ENCODE data around the gene CYP26C1. TPM values are rescaled to one million over a fixed set of nuclear protein-coding genes. Genes with fewer than 3 reads are reported as not detected.

The CYP26C1 gene
- total and polyA plus RNA-seq, 2 of the 13 experiments (the other 11 are each of a cell fraction or from before 2014, with no cell fraction given): 0.02 TPM; not detected in 1

DNA sequence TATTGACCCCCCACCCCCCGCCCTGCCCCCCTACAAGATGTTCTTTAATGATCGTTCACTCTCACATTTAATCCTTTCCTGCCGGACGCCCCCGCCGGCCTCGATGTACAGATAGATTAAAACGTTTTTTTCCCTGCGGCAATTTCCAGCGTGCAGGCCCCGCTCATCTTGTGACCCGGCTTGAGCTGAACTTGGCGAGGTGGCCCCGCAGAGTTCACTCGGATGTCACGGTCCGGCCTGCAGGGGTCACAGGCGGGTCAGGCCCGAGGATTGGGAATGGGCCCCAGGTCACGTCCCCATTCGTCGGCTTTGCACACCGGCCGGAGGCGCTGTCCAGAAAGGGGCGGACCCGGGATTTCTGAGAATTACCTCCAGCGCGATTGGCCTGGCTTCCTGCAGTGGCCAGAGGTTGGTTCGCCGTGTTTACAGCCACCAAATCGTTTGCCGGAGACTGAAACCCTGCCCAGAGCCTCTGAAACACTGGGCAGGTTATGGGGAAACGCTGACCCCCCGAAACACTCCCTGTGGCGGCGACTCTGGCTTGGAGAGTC, 11.2 kb downstream of the CYP26C1 start (continued):
- TF ChIP-seq ZNF260 (CRISPR knock-in tag; IDR thresholded peaks at IDR 0.05; ENCODE audit: borderline replicate concordance, low read depth) (no peak), MYC (CRISPR knock-in tag; IDR thresholded peaks at IDR 0.05; ENCODE audit: borderline replicate concordance) (peak; percentile 33; the same call in 1 of the 2 replicates), HOXD1 (CRISPR knock-in tag; IDR thresholded peaks at IDR 0.05) (peak; percentile 47), MIXL1 (CRISPR knock-in tag; IDR thresholded peaks at IDR 0.05) (peak; percentile 39; the same call in 1 of the 2 replicates), ZNF891 (CRISPR knock-in tag; IDR thresholded peaks at IDR 0.05) (no peak), FOXO1 (CRISPR knock-in tag; IDR thresholded peaks at IDR 0.05) (0 out of 2 replicates have a peak, but pooled peaks have one; percentile 10), ARID3A (IDR thresholded peaks at IDR 0.05; ENCODE audit: low read depth, low read length) (no peak), KMT2B (CRISPR knock-in tag; IDR thresholded peaks at IDR 0.05) (0 out of 2 replicates have a peak, but pooled peaks have one; percentile 27), ZNF530 (CRISPR knock-in tag; IDR thresholded peaks at IDR 0.05; ENCODE audit: low read depth) (no peak), RXRB (CRISPR knock-in tag; IDR thresholded peaks at IDR 0.05; ENCODE audit: borderline replicate concordance) (peak; percentile 98), NCOA2 (CRISPR knock-in tag; IDR thresholded peaks at IDR 0.05) (peak; percentile 46), ZNF557 (CRISPR knock-in tag; IDR thresholded peaks at IDR 0.05) (no peak), CREM (IDR thresholded peaks at IDR 0.05) (no peak), CREM (CRISPR knock-in tag; IDR thresholded peaks at IDR 0.05) (no peak), ZBTB34 (CRISPR knock-in tag; IDR thresholded peaks at IDR 0.05) (no peak), ASH2L (IDR thresholded peaks at IDR 0.05; ENCODE audit: insufficient read length, low read depth, low read length) (peak; percentile 24), ZNF746 (CRISPR knock-in tag; IDR thresholded peaks at IDR 0.05) (no peak), ZNF501 (CRISPR knock-in tag; IDR thresholded peaks at IDR 0.05) (peak; percentile 38; the same call in 1 of the 2 replicates), MZF1 (CRISPR knock-in tag; IDR thresholded peaks at IDR 0.05; ENCODE audit: borderline replicate concordance) (0 out of 2 replicates have a peak, but pooled peaks have one; percentile 62), SKI (IDR thresholded peaks at IDR 0.05; ENCODE audit: partially characterized antibody) (peak; percentile 90)
- TF ChIP-seq, protein P1, sequence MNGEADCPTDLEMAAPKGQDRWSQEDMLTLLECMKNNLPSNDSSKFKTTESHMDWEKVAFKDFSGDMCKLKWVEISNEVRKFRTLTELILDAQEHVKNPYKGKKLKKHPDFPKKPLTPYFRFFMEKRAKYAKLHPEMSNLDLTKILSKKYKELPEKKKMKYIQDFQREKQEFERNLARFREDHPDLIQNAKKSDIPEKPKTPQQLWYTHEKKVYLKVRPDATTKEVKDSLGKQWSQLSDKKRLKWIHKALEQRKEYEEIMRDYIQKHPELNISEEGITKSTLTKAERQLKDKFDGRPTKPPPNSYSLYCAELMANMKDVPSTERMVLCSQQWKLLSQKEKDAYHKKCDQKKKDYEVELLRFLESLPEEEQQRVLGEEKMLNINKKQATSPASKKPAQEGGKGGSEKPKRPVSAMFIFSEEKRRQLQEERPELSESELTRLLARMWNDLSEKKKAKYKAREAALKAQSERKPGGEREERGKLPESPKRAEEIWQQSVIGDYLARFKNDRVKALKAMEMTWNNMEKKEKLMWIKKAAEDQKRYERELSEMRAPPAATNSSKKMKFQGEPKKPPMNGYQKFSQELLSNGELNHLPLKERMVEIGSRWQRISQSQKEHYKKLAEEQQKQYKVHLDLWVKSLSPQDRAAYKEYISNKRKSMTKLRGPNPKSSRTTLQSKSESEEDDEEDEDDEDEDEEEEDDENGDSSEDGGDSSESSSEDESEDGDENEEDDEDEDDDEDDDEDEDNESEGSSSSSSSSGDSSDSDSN (CRISPR knock-in tag; IDR thresholded peaks at IDR 0.05): peak; percentile 53
- TF ChIP-seq, protein P2, sequence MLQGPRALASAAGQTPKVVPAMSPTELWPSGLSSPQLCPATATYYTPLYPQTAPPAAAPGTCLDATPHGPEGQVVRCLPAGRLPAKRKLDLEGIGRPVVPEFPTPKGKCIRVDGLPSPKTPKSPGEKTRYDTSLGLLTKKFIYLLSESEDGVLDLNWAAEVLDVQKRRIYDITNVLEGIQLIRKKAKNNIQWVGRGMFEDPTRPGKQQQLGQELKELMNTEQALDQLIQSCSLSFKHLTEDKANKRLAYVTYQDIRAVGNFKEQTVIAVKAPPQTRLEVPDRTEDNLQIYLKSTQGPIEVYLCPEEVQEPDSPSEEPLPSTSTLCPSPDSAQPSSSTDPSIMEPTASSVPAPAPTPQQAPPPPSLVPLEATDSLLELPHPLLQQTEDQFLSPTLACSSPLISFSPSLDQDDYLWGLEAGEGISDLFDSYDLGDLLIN (CRISPR knock-in tag; IDR thresholded peaks at IDR 0.05; ENCODE audit: borderline replicate concordance): 0 out of 2 replicates have a peak, but pooled peaks have one; percentile 22
- TF ChIP-seq, protein P3, sequence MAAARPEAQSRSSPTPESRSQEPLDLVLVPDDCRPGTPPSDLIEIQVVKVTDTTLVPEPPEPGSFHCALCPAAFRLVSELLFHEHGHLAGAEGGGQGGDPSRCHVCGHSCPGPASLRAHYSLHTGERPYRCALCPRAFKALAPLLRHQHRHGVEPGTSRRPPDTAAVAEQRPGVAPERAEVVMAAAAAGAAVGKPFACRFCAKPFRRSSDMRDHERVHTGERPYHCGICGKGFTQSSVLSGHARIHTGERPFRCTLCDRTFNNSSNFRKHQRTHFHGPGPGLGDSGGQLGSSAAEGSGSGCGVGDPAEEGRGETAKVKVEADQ (CRISPR knock-in tag; IDR thresholded peaks at IDR 0.05; ENCODE audit: borderline replicate concordance): 0 out of 2 replicates have a peak, but pooled peaks have one; percentile 43
